GM23338 (cell line): ENCODE data around the gene PCDHGA1. TPM values are rescaled to one million over a fixed set of nuclear protein-coding genes. Genes with fewer than 3 reads are reported as not detected.

Experiments
- ATAC-seq: fragments of 200-7000 bp; cut with Tn5 transposase; 3 replicates; pipeline ENCODE4 v1.9.1; 2020
- DNase-seq: peaks from one replicate; pipeline ENCODE4 v3.0.0-alpha.2; 2015; ENCODE audit warnings: low spot score
- H2AFZ ChIP-seq: fragments of 200-600 bp; sonication (generic); 2 replicates; pipeline ENCODE4 v1.8.0; 2016; ENCODE audit warnings: antibody characterized with exemption, mild to moderate bottlenecking, moderate library complexity
- H3F3A ChIP-seq: fragments of 200-600 bp; sonication (generic); replicated peaks from 2 replicates; pipeline ENCODE4 v1.8.0; 2017; ENCODE audit warnings: antibody characterized with exemption, mixed run types, low read depth
- H3K27ac ChIP-seq: fragments of 200-600 bp; sonication (generic); 2 replicates; pipeline ENCODE4 v1.6.1; 2016; ENCODE audit warnings: low read depth
- H3K27me3 ChIP-seq: fragments of 200-600 bp; sonication (generic); 2 replicates; pipeline ENCODE4 v1.8.0; 2016; ENCODE audit warnings: mild to moderate bottlenecking, mixed run types, moderate library complexity; ENCODE audit not compliant: insufficient read depth
- H3K36me3 ChIP-seq: fragments of 200-600 bp; sonication (generic); 2 replicates; pipeline ENCODE4 v1.8.0; 2016; ENCODE audit warnings: mild to moderate bottlenecking; ENCODE audit not compliant: insufficient read depth
- H3K4me1 ChIP-seq: fragments of 200-600 bp; sonication (generic); 2 replicates; pipeline ENCODE4 v1.8.0; 2016; ENCODE audit warnings: mild to moderate bottlenecking, moderate library complexity; ENCODE audit not compliant: insufficient read depth
- H3K4me2 ChIP-seq: fragments of 200-600 bp; sonication (generic); 2 replicates; pipeline ENCODE4 v1.7.1; 2017; ENCODE audit warnings: mixed run types
- H3K4me3 ChIP-seq: fragments of 200-600 bp; sonication (generic); 2 replicates; pipeline ENCODE4 v1.6.1; 2016; ENCODE audit warnings: mixed run types
- H3K79me2 ChIP-seq: fragments of 200-600 bp; sonication (generic); replicated peaks from 2 replicates; pipeline ENCODE4 v1.8.0; 2017; ENCODE audit warnings: mild to moderate bottlenecking; ENCODE audit not compliant: insufficient read depth
- H3K9me2 ChIP-seq: fragments of 200-600 bp; sonication (generic); 2 replicates; pipeline ENCODE4 v1.8.0; 2017; ENCODE audit not compliant: insufficient read depth
- H4K20me1 ChIP-seq: fragments of 200-600 bp; sonication (generic); replicated peaks from 2 replicates; pipeline ENCODE4 v1.8.0; 2017; ENCODE audit warnings: mild to moderate bottlenecking; ENCODE audit not compliant: insufficient read depth
- H3K27ac Mint-ChIP-seq: 2 replicates; pipeline ENCODE4 v1.8.0; 2020; ENCODE audit warnings: inconsistent platforms, mild to moderate bottlenecking, moderate library complexity, mixed read lengths
- H3K27me3 Mint-ChIP-seq: 3 replicates; pipeline ENCODE4 v1.8.0; 2022; ENCODE audit warnings: low read depth, mild to moderate bottlenecking, moderate library complexity, mixed read lengths, inconsistent platforms; ENCODE audit not compliant: insufficient read depth, poor library complexity
- H3K36me3 Mint-ChIP-seq: 3 replicates; pipeline ENCODE4 v1.8.0; 2021; ENCODE audit warnings: low read depth, mild to moderate bottlenecking, inconsistent platforms, moderate library complexity, mixed read lengths
- H3K4me1 Mint-ChIP-seq: 3 replicates; pipeline ENCODE4 v1.8.0; 2020; ENCODE audit warnings: mild to moderate bottlenecking, inconsistent platforms, mixed read lengths
- H3K4me3 Mint-ChIP-seq: 3 replicates; pipeline ENCODE4 v1.8.0; 2021; ENCODE audit warnings: moderate library complexity, mild to moderate bottlenecking, inconsistent platforms, mixed read lengths
- H3K9me3 Mint-ChIP-seq: 3 replicates; pipeline ENCODE4 v1.8.0; 2020; ENCODE audit warnings: moderate library complexity, mild to moderate bottlenecking, inconsistent platforms, mixed read lengths
- CREB1 ChIP-seq: fragments of 250-450 bp; sonication (Bioruptor Pico); IDR thresholded peaks from 2 replicates; pipeline ENCODE4 v1.5.0; 2020; ENCODE audit warnings: low read depth, mild to moderate bottlenecking, moderate library complexity
- ETS1 ChIP-seq: IDR thresholded peaks from 2 replicates; pipeline ENCODE4 v1.6.1; 2016; ENCODE audit warnings: antibody characterized with exemption
- EZH2 ChIP-seq: fragments of 200-600 bp; sonication (generic); IDR thresholded peaks from one replicate; pipeline ENCODE4 v1.8.0; 2017; ENCODE audit warnings: antibody characterized with exemption, mild to moderate bottlenecking, low read depth; ENCODE audit not compliant: unreplicated experiment
- EZH2phosphoT487 ChIP-seq: fragments of 200-600 bp; sonication (generic); IDR thresholded peaks from one replicate; pipeline ENCODE4 v1.8.1; 2018; ENCODE audit warnings: antibody characterized with exemption; ENCODE audit not compliant: unreplicated experiment
- JUNB ChIP-seq: IDR thresholded peaks from one replicate; pipeline ENCODE4 v1.6.1; 2016; ENCODE audit warnings: antibody characterized with exemption; ENCODE audit not compliant: unreplicated experiment
- NANOG ChIP-seq: IDR thresholded peaks from 2 replicates; pipeline ENCODE4 v1.6.1; 2016; ENCODE audit warnings: antibody characterized with exemption, borderline replicate concordance
- POLR2AphosphoS5 ChIP-seq: IDR thresholded peaks from 2 replicates; pipeline ENCODE4 v1.6.1; 2016; ENCODE audit warnings: antibody characterized with exemption, low read depth
- STAT1 ChIP-seq: IDR thresholded peaks from one replicate; pipeline ENCODE4 v1.6.1; 2016; ENCODE audit warnings: antibody characterized with exemption; ENCODE audit not compliant: unreplicated experiment
- ZNF114 ChIP-seq: fragments of 250-450 bp; sonication (Bioruptor Pico); IDR thresholded peaks from 2 replicates; pipeline ENCODE4 v1.5.0; 2020; ENCODE audit warnings: mild to moderate bottlenecking, moderate library complexity
- ZNF331 ChIP-seq: fragments of 250-450 bp; sonication (Bioruptor Pico); IDR thresholded peaks from 2 replicates; pipeline ENCODE4 v1.5.0; 2020; ENCODE audit warnings: low read depth, mild to moderate bottlenecking, moderate library complexity
- ZNF462 ChIP-seq: fragments of 250-450 bp; sonication (Bioruptor Pico); IDR thresholded peaks from 2 replicates; pipeline ENCODE4 v1.5.0; 2020; ENCODE audit warnings: mild to moderate bottlenecking, moderate library complexity
- polyA plus RNA-seq: library from polyadenylated mRNA; unstranded; fragments of >200 nt; fragmentation: Nextera tagmentation; extraction: Ambion mirVana; gene quantifications from 2 replicates; pipeline ENCODE4 v1.2.1, GENCODE V29; 2016
- total RNA-seq: library from RNA; depleted of rRNA; stranded (reverse); fragments of >200 nt; shearing (Covaris generic); gene quantifications from 2 replicates; pipeline ENCODE4 v1.2.3, GENCODE V29; 2014
- TF ChIP-seq, protein P1 (sequence below), 2 experiments: fragments of 200-600 bp in 1 of 2; sonication (generic) in 1 of 2; conservative IDR thresholded peaks; 2 replicates each; pipeline versions ENCODE4 v1.5.1 to v1.6.1; 2016 to 2017; ENCODE audit warnings: antibody characterized with exemption in 2 of 2, low read depth in 2 of 2, mild to moderate bottlenecking in 2 of 2, moderate library complexity in 1 of 2
- TF ChIP-seq, protein P2 (sequence below): IDR thresholded peaks from one replicate; pipeline ENCODE4 v1.6.1; 2018; ENCODE audit warnings: antibody characterized with exemption; ENCODE audit not compliant: unreplicated experiment

The PCDHGA1 gene
- total and polyA plus RNA-seq, 2 experiments from 2014 or later = 0.39 to 1.7 TPM

DNA sequence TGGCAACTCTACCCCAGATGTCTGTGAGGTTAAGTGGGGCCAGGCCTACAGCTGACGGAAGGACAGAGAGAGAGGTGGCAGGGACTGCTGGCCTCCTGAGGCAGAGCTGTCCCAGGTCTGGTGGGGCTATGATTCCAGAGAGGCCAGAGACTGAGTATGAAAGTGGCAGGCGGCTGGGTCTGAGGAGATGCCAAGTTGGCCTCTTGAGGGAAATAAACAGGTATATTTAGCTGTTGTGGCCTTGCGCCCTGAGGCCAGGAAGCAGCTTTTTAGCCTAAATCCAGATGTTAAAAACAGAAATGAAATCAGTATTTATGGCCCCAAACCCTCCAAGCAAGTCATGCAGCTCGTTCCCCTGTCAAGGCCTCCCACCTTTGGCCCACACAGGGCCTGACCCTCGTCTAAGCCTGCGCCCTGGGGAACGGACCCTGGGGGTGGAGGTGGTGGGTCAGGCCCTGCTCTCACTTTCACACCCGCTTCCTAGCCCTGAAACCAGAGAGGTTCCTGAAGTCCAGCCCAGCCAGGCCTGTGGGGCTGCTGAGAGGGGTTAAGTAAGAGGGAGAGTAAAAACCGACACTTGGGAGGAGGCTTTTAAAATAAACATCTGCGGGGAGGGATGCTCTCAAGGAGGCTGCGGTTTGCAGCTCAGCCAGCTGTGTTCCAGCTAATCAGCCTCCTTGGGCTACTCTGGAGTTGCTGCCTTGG, 177.2 kb downstream of the PCDHGA1 start:
- Histone ChIP-seq H3K36me3 (no peaks in the 10 kb centered on the region), H3K79me2 (no peaks in the 10 kb centered on the region), H3K4me3 (no peak overlapping the region), H3K27ac (no peak overlapping the region; the same call in 1 of the 2 replicates), H4K20me1 (no peaks in the 10 kb centered on the region), H3F3A (0 out of 2 replicates have a peak, but pooled peaks cover 4% of the 10 kb centered on the region), H3K27me3 (no peaks in the 10 kb centered on the region), H3K9me2 (no peaks in the 10 kb centered on the region), H2AFZ (no peak overlapping the region), H3K4me2 (no peak overlapping the region), H3K4me1 (peaks cover 19% of the 10 kb centered on the region)
- Mint-ChIP-seq H3K4me1 (peaks cover 28% of the 10 kb centered on the region), H3K27me3 (peaks cover 14% of the 10 kb centered on the region), H3K27ac (no peak overlapping the region), H3K4me3 (no peak overlapping the region; the same call in 2 of the 3 replicates), H3K9me3 (no peaks in the 10 kb centered on the region), H3K36me3 (peaks cover 21% of the 10 kb centered on the region)
- DNase-seq (no peak), ATAC-seq (no peak)
- no peak for TF ChIP-seq STAT1
- TF ChIP-seq EZH2 = no peak
- no peak for TF ChIP-seq CREB1 (CRISPR knock-in tag)
- no peak for TF ChIP-seq JUNB
- TF ChIP-seq, protein P1, sequence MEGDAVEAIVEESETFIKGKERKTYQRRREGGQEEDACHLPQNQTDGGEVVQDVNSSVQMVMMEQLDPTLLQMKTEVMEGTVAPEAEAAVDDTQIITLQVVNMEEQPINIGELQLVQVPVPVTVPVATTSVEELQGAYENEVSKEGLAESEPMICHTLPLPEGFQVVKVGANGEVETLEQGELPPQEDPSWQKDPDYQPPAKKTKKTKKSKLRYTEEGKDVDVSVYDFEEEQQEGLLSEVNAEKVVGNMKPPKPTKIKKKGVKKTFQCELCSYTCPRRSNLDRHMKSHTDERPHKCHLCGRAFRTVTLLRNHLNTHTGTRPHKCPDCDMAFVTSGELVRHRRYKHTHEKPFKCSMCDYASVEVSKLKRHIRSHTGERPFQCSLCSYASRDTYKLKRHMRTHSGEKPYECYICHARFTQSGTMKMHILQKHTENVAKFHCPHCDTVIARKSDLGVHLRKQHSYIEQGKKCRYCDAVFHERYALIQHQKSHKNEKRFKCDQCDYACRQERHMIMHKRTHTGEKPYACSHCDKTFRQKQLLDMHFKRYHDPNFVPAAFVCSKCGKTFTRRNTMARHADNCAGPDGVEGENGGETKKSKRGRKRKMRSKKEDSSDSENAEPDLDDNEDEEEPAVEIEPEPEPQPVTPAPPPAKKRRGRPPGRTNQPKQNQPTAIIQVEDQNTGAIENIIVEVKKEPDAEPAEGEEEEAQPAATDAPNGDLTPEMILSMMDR (conservative IDR thresholded peaks at IDR 0.05; ENCODE audit: low read depth in 2 of 2) = no peak
- no peak for TF ChIP-seq NANOG
- no peak for TF ChIP-seq POLR2AphosphoS5
- no peak for TF ChIP-seq ZNF114 (CRISPR knock-in tag)
- TF ChIP-seq ZNF462 (CRISPR knock-in tag) = no peak
- no peak for TF ChIP-seq EZH2phosphoT487
- TF ChIP-seq, protein P2, sequence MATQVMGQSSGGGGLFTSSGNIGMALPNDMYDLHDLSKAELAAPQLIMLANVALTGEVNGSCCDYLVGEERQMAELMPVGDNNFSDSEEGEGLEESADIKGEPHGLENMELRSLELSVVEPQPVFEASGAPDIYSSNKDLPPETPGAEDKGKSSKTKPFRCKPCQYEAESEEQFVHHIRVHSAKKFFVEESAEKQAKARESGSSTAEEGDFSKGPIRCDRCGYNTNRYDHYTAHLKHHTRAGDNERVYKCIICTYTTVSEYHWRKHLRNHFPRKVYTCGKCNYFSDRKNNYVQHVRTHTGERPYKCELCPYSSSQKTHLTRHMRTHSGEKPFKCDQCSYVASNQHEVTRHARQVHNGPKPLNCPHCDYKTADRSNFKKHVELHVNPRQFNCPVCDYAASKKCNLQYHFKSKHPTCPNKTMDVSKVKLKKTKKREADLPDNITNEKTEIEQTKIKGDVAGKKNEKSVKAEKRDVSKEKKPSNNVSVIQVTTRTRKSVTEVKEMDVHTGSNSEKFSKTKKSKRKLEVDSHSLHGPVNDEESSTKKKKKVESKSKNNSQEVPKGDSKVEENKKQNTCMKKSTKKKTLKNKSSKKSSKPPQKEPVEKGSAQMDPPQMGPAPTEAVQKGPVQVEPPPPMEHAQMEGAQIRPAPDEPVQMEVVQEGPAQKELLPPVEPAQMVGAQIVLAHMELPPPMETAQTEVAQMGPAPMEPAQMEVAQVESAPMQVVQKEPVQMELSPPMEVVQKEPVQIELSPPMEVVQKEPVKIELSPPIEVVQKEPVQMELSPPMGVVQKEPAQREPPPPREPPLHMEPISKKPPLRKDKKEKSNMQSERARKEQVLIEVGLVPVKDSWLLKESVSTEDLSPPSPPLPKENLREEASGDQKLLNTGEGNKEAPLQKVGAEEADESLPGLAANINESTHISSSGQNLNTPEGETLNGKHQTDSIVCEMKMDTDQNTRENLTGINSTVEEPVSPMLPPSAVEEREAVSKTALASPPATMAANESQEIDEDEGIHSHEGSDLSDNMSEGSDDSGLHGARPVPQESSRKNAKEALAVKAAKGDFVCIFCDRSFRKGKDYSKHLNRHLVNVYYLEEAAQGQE = no peak
- TF ChIP-seq ETS1 = no peak
- TF ChIP-seq ZNF331 (CRISPR knock-in tag) = no peak
